ENCODE measurements around the gene C10orf105.
A peak's percentile ranks its signal among the peaks of the same experiment; 100 is the strongest.

C10orf105 gene

DNA sequence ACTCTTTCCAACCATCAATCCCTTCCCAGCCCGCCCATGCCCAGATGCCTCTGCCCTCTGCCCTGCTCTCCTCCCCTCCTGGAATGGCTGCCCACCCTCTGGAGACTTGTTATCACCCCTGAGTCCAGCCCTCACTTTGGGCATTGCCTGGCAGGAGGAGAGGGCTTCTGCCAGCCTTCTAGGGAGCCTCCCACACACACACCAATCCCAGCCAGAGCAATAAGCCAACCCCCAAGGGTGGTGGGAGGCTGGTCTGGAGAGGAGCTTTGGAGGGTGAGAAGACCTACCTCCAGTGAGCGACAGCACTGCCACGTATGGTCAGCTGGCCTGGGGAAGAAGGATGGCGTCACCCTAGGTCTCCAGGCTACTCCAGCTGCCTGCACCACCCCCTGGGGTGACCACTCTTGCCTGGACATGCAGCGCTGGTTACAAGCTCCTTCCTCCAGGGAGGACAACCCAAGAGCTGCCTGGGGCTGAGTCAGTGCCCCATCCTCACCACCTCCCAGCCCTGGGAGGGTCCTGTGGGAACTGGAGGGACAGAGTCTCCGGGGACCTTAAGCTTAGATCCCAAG is 8.4 kb downstream of the C10orf105 start (continued):
- TF ChIP-seq GLIS1 (tag by site-specific recombination; IDR thresholded peaks at IDR 0.05) (peak; percentile 62), ZIC2 (tag by site-specific recombination; IDR thresholded peaks at IDR 0.05) (peak; percentile 81), WT1 (tag by site-specific recombination; IDR thresholded peaks at IDR 0.05) (no peak), ZNF221 (tag by site-specific recombination; IDR thresholded peaks at IDR 0.05; ENCODE audit: borderline replicate concordance) (no peak), ZNF571 (tag by site-specific recombination; IDR thresholded peaks at IDR 0.05) (no peak), ZNF426 (tag by site-specific recombination; IDR thresholded peaks at IDR 0.05) (no peak), ZNF777 (tag by site-specific recombination; IDR thresholded peaks at IDR 0.05; ENCODE audit: borderline replicate concordance) (no peak), ZNF837 (tag by site-specific recombination; IDR thresholded peaks at IDR 0.05) (no peak), BCL11A (tag by site-specific recombination; IDR thresholded peaks at IDR 0.05; ENCODE audit: low read depth) (no peak), ZNF350 (tag by site-specific recombination; IDR thresholded peaks at IDR 0.05) (no peak), ZNF175 (tag by site-specific recombination; IDR thresholded peaks at IDR 0.05) (no peak), ZNF302 (tag by site-specific recombination; IDR thresholded peaks at IDR 0.05; ENCODE audit: low read depth) (no peak), KLF9 (tag by site-specific recombination; IDR thresholded peaks at IDR 0.05; ENCODE audit: low read depth) (no peak), ZXDB (tag by site-specific recombination; IDR thresholded peaks at IDR 0.05) (no peak), ZNF600 (tag by site-specific recombination; IDR thresholded peaks at IDR 0.05) (peak; percentile 58; the same call in 1 of the 2 replicates), ZNF132 (tag by site-specific recombination; IDR thresholded peaks at IDR 0.05; ENCODE audit: borderline replicate concordance) (no peak), KLF7 (tag by site-specific recombination; IDR thresholded peaks at IDR 0.05; ENCODE audit: borderline replicate concordance) (no peak), ZNF747 (tag by site-specific recombination; IDR thresholded peaks at IDR 0.05) (no peak), ZNF341 (tag by site-specific recombination; IDR thresholded peaks at IDR 0.05; ENCODE audit: low read depth) (peak; percentile 80), ZNF394 (tag by site-specific recombination; IDR thresholded peaks at IDR 0.05; ENCODE audit: borderline replicate concordance) (peak; percentile 66; the same call in 1 of the 2 replicates), ZNF624 (tag by site-specific recombination; IDR thresholded peaks at IDR 0.05) (no peak), ZNF621 (tag by site-specific recombination; IDR thresholded peaks at IDR 0.05) (no peak), HOXA7 (CRISPR knock-in tag; IDR thresholded peaks at IDR 0.05; ENCODE audit: borderline replicate concordance) (no peak), ZNF239 (tag by site-specific recombination; IDR thresholded peaks at IDR 0.05) (no peak), ZNF544 (tag by site-specific recombination; IDR thresholded peaks at IDR 0.05) (no peak), ZNF792 (tag by site-specific recombination; IDR thresholded peaks at IDR 0.05) (no peak), SP2 (tag by site-specific recombination; IDR thresholded peaks at IDR 0.05) (peak; percentile 34; the same call in 1 of the 2 replicates), ZNF140 (tag by site-specific recombination; IDR thresholded peaks at IDR 0.05) (no peak), PRDM1 (tag by site-specific recombination; IDR thresholded peaks at IDR 0.05) (no peak), ZNF157 (tag by site-specific recombination; IDR thresholded peaks at IDR 0.05) (no peak), ZFHX2 (tag by site-specific recombination; conservative IDR thresholded peaks at IDR 0.05) (peak; percentile 76), GLIS2 (tag by site-specific recombination; IDR thresholded peaks at IDR 0.05) (peak; percentile 48), ZNF223 (tag by site-specific recombination; IDR thresholded peaks at IDR 0.05) (peak; percentile 31; the same call in 1 of the 2 replicates), ZNF155 (tag by site-specific recombination; IDR thresholded peaks at IDR 0.05) (no peak)
- TF ChIP-seq, protein P1, sequence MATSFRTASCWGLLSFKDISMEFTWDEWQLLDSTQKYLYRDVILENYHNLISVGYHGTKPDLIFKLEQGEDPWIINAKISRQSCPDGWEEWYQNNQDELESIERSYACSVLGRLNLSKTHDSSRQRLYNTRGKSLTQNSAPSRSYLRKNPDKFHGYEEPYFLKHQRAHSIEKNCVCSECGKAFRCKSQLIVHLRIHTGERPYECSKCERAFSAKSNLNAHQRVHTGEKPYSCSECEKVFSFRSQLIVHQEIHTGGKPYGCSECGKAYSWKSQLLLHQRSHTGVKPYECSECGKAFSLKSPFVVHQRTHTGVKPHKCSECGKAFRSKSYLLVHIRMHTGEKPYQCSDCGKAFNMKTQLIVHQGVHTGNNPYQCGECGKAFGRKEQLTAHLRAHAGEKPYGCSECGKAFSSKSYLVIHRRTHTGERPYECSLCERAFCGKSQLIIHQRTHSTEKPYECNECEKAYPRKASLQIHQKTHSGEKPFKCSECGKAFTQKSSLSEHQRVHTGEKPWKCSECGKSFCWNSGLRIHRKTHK (tag by site-specific recombination; IDR thresholded peaks at IDR 0.05): no peak
- TF ChIP-seq, protein P2, sequence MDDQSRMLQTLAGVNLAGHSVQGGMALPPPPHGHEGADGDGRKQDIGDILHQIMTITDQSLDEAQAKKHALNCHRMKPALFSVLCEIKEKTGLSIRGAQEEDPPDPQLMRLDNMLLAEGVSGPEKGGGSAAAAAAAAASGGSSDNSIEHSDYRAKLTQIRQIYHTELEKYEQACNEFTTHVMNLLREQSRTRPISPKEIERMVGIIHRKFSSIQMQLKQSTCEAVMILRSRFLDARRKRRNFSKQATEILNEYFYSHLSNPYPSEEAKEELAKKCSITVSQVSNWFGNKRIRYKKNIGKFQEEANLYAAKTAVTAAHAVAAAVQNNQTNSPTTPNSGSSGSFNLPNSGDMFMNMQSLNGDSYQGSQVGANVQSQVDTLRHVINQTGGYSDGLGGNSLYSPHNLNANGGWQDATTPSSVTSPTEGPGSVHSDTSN (CRISPR knock-in tag; IDR thresholded peaks at IDR 0.05): no peak
- TF ChIP-seq, protein P3, sequence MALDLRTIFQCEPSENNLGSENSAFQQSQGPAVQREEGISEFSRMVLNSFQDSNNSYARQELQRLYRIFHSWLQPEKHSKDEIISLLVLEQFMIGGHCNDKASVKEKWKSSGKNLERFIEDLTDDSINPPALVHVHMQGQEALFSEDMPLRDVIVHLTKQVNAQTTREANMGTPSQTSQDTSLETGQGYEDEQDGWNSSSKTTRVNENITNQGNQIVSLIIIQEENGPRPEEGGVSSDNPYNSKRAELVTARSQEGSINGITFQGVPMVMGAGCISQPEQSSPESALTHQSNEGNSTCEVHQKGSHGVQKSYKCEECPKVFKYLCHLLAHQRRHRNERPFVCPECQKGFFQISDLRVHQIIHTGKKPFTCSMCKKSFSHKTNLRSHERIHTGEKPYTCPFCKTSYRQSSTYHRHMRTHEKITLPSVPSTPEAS (tag by site-specific recombination; IDR thresholded peaks at IDR 0.05): no peak
- TF ChIP-seq, protein P4, sequence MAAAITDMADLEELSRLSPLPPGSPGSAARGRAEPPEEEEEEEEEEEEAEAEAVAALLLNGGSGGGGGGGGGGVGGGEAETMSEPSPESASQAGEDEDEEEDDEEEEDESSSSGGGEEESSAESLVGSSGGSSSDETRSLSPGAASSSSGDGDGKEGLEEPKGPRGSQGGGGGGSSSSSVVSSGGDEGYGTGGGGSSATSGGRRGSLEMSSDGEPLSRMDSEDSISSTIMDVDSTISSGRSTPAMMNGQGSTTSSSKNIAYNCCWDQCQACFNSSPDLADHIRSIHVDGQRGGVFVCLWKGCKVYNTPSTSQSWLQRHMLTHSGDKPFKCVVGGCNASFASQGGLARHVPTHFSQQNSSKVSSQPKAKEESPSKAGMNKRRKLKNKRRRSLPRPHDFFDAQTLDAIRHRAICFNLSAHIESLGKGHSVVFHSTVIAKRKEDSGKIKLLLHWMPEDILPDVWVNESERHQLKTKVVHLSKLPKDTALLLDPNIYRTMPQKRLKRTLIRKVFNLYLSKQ (tag by site-specific recombination; IDR thresholded peaks at IDR 0.05; ENCODE audit: borderline replicate concordance): no peak
